HepG2 (cell line): ENCODE measurements around the gene ANKRD40. TPM values are rescaled to one million over a fixed set of nuclear protein-coding genes. Genes with fewer than 3 reads are reported as not detected.
A peak's percentile ranks its signal among the peaks of the same experiment; 100 is the strongest.

ENCODE experiments used
- BORCS8-MEF2B ChIP-seq: sonication (generic); formaldehyde crosslinking; IDR thresholded peaks from 2 replicates; pipeline ENCODE4 v1.8.0; 2022; ENCODE audit warnings: mild to moderate bottlenecking, missing genetic modification reagents
- CHD4 ChIP-seq: fragments of 200-600 bp; sonication (generic); IDR thresholded peaks from 2 replicates; pipeline ENCODE4 v1.7.0; 2017; ENCODE audit warnings: mild to moderate bottlenecking, low read length, borderline replicate concordance
- GABPA ChIP-seq, 2 experiments: IDR thresholded peaks; 2 replicates each; pipeline ENCODE4 v1.6.1; 2011 to 2016; ENCODE audit warnings: low read depth in 2 of 2, low read length in 1 of 2, missing biosample characterization in 1 of 2, missing genetic modification characterization in 1 of 2
- HDAC1 ChIP-seq: sonication (generic); formaldehyde crosslinking; IDR thresholded peaks from 2 replicates; pipeline ENCODE4 v1.5.1; 2020; ENCODE audit warnings: mild to moderate bottlenecking, missing genetic modification reagents
- HMGXB4 ChIP-seq, 2 experiments: sonication (generic) in 1 of 2; formaldehyde crosslinking in 1 of 2; IDR thresholded peaks; 2 replicates each; pipeline versions ENCODE4 v1.4.0 to v1.6.1; 2018 to 2020; ENCODE audit warnings: missing genetic modification reagents in 2 of 2, borderline replicate concordance in 1 of 2, low read depth in 1 of 2, mild to moderate bottlenecking in 1 of 2, missing biosample characterization in 1 of 2
- HNF1A ChIP-seq, 2 experiments: sonication (generic) in 1 of 2; formaldehyde crosslinking in 1 of 2; IDR thresholded peaks; 2 replicates each; pipeline versions ENCODE4 v1.4.0 to v1.6.1; 2016 to 2020; ENCODE audit warnings: borderline replicate concordance in 1 of 2, low read depth in 1 of 2, mild to moderate bottlenecking in 1 of 2, missing genetic modification reagents in 1 of 2
- MED1 ChIP-seq: sonication (generic); formaldehyde crosslinking; IDR thresholded peaks from 2 replicates; pipeline ENCODE4 v1.4.0; 2020; ENCODE audit warnings: missing genetic modification reagents
- PHF5A ChIP-seq: IDR thresholded peaks from one replicate; pipeline ENCODE4 v1.6.1; 2018; ENCODE audit warnings: low read depth, missing genetic modification reagents; ENCODE audit not compliant: unreplicated experiment
- POLR2A ChIP-seq, 2 experiments: IDR thresholded peaks; 2 replicates each; pipeline ENCODE4 v1.6.1; 2011; ENCODE audit warnings: low read depth in 2 of 2, low read length in 2 of 2, mild to moderate bottlenecking in 1 of 2, moderate library complexity in 1 of 2; ENCODE audit not compliant: insufficient read depth in 1 of 2
- UBTF ChIP-seq: sonication (generic); formaldehyde crosslinking; IDR thresholded peaks from 2 replicates; pipeline ENCODE4 v1.4.0; 2020; ENCODE audit warnings: mild to moderate bottlenecking, missing genetic modification reagents
- ZNF343 ChIP-seq: sonication (generic); formaldehyde crosslinking; IDR thresholded peaks from 2 replicates; pipeline ENCODE4 v1.4.0; 2020; ENCODE audit warnings: mild to moderate bottlenecking, missing genetic modification reagents
- ZNF775 ChIP-seq: sonication (generic); formaldehyde crosslinking; IDR thresholded peaks from 2 replicates; pipeline ENCODE4 v1.4.0; 2020; ENCODE audit warnings: missing genetic modification reagents, mild to moderate bottlenecking, moderate library complexity, borderline replicate concordance
- ZNF781 ChIP-seq: sonication (generic); formaldehyde crosslinking; IDR thresholded peaks from 2 replicates; pipeline ENCODE4 v1.5.1; 2020; ENCODE audit warnings: borderline replicate concordance, mild to moderate bottlenecking, missing genetic modification reagents; ENCODE audit errors: not compliant biosample characterization
- ZSCAN5A ChIP-seq: sonication (generic); formaldehyde crosslinking; IDR thresholded peaks from 2 replicates; pipeline ENCODE4 v1.8.0; 2022; ENCODE audit warnings: mild to moderate bottlenecking, missing genetic modification reagents, borderline replicate concordance
- polyA plus RNA-seq, 8 experiments: library from polyadenylated mRNA; depleted of rRNA in 3 of 8; stranded (reverse) in 7 of 8; unstranded in 1 of 8; fragments of >200 nt; fragmentation: Illumina TruSeq in 4 of 8; extraction: Trizol in 4 of 8; gene quantifications; 2 replicates each; pipeline versions ENCODE4 v1.2.1 to v1.2.3, GENCODE V29; 2011 to 2016; ENCODE audit warnings: low read depth in 4 of 8, missing spikeins in 1 of 8, mixed read lengths in 1 of 8; ENCODE audit not compliant: insufficient read depth in 1 of 8
- total RNA-seq, 5 experiments: library from RNA; depleted of rRNA; stranded (reverse); fragments of >200 nt; fragmentation: Illumina TruSeq; extraction: Trizol; gene quantifications; 2 replicates each; pipeline ENCODE4 v1.2.3, GENCODE V29; 2016; ENCODE audit warnings: low read depth in 1 of 5

ANKRD40 gene
- total and polyA plus RNA-seq, 2 of the 13 experiments (the other 11 are each of a cell fraction or from before 2014, with no cell fraction given): 35.0 to 46.4 TPM

- no peak for TF ChIP-seq ZNF781 (CRISPR knock-in tag)
- no peak for TF ChIP-seq GABPA (IDR thresholded peaks at IDR 0.05; ENCODE audit: low read depth, low read length)
- 0 out of 2 replicates have a peak, but pooled peaks have one; percentile 31 for TF ChIP-seq GABPA (CRISPR knock-in tag; IDR thresholded peaks at IDR 0.05; ENCODE audit: low read depth)
- peak; percentile 45 for TF ChIP-seq MED1 (CRISPR knock-in tag)
- no peak for TF ChIP-seq ZSCAN5A
- TF ChIP-seq CHD4: peak; percentile 66; the same call in 1 of the 2 replicates
- no peak for TF ChIP-seq ZNF775
- TF ChIP-seq PHF5A: peak; percentile 11
- TF ChIP-seq POLR2A (IDR thresholded peaks at IDR 0.05; ENCODE audit: insufficient read depth in 1 of 2, low read depth in 2 of 2, low read length in 2 of 2): no peak; a peak in 1 of 4 replicates
- TF ChIP-seq HNF1A (IDR thresholded peaks at IDR 0.05; ENCODE audit: low read depth): 0 out of 2 replicates have a peak, but pooled peaks have one; percentile 8
- TF ChIP-seq HNF1A (CRISPR knock-in tag; IDR thresholded peaks at IDR 0.05; ENCODE audit: borderline replicate concordance): no peak
- no peak for TF ChIP-seq BORCS8-MEF2B (CRISPR knock-in tag)
- peak; percentile 20; the same call in 1 of the 2 replicates for TF ChIP-seq UBTF (CRISPR knock-in tag)
- TF ChIP-seq ZNF343 (CRISPR knock-in tag): peak; percentile 1; the same call in 1 of the 2 replicates
- TF ChIP-seq HDAC1 (CRISPR knock-in tag): peak; percentile 5; the same call in 1 of the 2 replicates
- TF ChIP-seq HMGXB4 (CRISPR knock-in tag; IDR thresholded peaks at IDR 0.05; ENCODE audit: borderline replicate concordance in 1 of 2, low read depth in 1 of 2): peak in 1 of 2 experiments; percentile 24; a peak in 1 of 4 replicates
Measured at GRCh38 chr17:50708050-50709000, 611 bp upstream of the ANKRD40 start (continued).
